CD4-positive, alpha-beta T cell treated with Interleukin-12 subunit alpha and Interleukin-12 subunit beta, for 1 hour (primary cell): ENCODE measurements around the gene ESPN.
"Not testable (repeated sequence)": the region's sequence is repeated elsewhere in the genome, so short reads cannot be mapped to it uniquely, and the experiment has no call there.

Source experiments
- DNase-seq: peaks from one replicate; pipeline ENCODE4 v3.0.0-alpha.2; 2020

ESPN gene

DNA sequence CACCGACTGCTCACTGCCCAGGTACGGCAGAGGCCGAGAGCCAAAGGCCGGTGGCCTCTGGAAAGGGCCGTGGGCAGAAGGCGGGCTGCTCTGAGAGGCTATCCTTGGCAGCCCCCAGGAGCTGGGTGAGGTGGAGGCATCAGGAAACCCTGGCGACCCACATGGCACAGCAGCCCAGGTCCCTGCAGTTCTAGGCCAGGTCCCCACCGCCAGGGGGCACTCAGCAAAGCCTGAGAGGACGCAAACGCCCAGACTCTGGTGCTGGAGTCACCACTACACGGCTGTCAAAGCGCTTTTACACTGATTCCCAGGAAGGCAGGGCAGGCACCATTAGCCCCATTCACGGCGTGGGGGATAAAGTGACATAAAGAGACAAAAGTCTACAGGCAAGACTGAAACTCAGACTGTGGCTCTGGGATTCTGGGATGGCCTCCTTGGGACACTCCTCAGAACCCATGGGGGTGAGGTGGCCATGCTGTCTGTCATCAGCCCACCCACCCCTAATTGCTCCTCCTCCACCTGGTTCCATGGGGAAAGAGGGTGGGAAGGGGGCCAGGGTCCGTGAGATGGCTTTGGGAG lies 61.9 kb downstream of the ESPN start:
- DNase-seq = peak; percentile 85

DNA sequence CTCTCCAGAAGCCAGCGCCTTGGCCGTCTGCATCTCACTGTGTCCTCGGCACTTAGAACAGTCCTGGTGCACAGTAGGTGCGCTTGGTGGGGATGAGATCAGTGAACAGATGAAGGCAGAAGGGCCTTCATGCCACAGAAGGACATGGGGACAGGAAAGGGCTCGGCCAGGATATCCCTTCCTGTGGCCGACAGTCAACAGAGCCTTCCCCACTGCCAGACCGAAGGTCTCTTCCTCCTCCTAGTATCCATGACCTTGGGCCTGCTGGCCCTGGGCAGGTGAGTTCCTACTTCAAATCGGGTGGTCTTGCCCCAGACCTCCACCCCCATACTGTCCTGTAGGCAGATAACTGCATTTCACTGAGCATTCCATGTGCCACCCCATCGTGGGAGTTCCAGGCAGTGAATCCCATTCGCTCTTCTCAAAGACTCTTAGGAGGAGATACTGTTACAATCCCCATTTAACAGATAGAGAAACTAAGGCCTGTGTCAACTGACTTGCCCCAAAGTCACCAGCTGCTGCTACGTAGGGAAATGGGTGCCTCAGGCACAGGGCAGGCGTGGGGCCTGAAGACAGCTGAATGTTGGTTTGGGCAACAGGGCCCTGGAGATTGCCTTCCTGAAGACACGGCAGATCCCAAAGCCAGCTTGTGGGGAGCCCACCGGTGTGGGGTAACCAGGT lies 63.4 kb downstream of the ESPN start:
- no peak for DNase-seq

DNA sequence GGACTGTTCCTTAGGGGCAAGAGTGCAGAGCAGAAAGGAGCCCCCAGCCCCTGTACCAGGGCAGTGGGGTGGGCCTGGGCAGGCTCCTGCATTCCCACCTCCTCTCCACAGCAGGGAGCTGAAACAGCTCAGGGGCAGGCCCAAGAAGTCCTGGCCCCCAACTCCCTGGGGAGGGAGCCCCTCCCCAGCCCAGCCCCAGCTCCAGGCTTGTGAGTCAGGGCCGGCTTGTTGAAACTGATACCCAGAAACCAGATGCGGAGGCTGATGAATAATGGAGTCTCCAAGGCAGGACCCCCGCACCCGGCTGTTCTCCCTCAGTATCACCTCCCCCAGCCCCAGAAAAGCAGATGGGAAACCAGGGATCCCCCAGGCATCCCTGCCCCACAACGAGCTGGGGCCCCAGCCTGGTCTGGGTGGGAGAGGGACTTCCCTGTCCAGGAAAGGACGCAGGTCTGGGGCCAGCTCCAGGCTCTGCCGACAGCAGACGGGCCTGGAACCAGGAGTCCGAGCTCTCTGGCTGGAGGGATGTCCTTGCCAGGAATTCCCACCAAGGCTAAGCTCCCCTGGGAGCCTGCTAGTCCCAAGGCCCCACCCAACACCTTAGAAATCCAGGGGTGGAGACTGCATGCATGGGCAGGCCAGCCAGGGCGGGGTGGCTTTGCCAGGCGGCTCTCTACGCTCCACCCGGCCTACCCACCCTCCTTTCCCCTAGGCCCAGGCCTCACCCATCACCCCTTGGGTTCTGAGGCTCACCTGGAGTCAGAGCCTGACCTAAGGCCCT lies 64.2 kb downstream of the ESPN start:
- no peak for DNase-seq

DNA sequence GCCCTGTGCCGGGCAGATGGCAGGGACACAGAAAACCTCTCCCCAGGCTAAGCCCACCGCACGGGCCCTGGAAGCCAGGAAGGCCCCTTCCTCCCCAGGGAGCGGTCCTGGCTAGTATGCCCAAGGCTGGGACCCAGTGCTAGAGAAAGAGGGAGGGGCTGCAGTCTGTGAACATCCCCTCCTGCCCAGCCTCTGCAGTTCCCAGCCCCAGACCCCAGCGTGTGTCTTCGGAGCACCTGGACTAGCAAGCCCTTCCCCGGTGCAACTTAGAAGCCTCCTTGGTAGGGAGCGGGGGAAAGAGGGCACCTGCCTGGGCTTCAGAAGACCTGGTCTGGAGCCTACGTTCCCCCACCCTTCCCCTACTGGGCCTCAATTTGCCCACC lies 64.8 kb downstream of the ESPN start:
- DNase-seq = no peak

DNA sequence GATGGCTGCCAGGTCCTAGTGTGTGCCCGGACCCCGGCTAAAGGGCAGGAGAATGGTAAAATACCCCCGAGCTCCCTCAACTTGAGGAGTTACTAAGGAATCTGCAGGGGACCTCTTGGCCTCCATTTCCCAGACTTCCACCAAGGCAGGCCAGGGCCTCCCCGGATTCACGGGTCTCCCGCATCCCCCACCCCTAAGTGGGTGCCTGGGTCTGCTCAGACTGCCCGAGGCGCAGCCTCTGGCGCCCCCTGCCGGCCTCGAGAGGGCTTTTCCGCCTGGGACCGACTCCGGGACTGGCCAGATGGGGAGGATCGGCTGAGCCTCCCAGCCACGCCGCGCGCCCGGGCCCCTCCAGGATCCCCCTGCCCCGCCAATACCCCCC lies 65.2 kb downstream of the ESPN start:
- peak; percentile 81 for DNase-seq

DNA sequence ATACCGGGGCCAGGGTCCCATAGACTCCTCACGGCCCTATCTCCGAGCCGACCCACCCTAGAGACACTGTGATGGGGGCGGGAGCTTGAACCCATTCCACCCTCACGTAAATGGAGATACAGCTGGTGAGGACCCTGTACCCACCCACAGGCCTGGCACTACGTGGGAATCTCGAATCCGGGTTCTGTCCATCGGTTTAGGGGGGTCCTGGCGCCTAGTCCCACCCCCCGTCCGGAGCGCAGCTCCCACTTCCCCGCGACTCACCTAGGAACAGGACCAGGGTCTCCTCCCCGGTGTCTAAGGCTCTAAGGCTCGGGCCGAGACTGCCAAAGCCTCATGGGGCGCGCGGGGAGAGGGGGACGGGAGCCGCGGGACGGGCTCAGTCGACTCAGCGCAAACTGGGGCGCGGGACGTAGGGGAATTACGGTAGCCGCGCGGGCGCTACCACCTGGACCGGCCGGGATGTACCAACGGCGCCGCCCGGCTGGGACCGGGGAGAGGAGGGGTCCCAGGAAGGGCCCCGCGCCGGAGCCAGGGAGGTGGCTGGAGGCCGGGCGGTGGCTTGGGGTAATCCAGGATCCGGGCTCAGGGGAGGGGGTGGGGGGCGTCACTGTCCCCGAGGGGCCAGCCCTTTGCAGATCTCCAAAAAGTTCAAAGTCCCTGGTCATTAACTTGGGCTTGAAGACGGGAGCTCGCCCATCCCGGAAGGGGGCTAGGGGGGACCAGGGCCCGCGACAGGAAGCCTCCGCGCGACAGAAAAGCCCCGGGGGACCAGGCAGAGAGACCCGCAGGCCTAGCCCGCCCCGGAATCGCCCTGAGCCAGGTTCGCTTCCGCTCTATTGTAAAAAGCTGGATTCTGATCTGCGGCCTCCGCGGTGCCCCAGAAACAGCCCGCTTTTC lies 65.9 kb downstream of the ESPN start:
- DNase-seq = peak; percentile 61

DNA sequence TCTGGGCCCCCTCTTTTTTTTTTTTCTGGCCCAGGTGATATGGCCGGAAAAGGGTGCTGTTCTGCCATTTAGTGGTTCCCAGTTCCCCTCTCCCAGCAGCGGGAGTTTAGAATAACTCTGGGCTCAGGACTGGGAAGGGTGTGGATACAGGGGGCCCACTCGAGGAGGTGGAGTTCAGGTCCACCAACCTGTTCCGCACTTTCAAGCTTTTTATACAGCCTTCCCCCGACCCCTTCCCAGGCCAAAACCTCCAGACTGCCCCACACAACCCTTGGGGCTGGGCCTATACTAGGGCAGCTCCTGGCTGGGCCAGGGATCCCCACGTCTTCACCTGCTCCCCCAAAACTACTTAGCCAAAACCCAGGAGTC lies 66.5 kb downstream of the ESPN start:
- DNase-seq = no peak

DNA sequence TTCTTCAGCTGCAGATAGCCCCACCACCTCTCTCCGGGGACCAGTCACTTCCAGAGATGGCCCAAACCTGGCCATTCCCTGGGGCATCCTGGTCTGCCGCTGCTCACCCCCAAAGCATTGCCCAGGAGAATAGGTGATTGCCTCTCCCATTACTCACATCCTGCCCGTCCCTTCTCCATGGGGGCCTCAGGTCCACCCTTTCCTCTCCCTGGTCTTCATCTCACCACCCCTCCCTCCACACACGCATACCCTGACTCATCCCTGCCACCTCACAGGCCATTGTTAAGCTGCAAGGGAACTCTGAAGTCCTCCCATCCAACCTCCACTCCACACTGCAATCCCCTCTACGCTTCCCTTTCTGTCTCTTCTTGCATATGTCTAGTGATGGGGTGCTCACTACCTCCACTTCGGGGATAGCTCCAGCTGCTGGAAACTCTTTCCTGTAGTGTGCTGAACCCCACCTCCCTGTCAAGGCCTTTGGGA lies 66.9 kb downstream of the ESPN start, which contains the start of gene PLEKHG5:
TSS of gene PLEKHG5 (minus strand) at position 188 of the 483 bp plus-strand sequence. CDS start 14,096 bp downstream, outside the sequence.
- no peak for DNase-seq

DNA sequence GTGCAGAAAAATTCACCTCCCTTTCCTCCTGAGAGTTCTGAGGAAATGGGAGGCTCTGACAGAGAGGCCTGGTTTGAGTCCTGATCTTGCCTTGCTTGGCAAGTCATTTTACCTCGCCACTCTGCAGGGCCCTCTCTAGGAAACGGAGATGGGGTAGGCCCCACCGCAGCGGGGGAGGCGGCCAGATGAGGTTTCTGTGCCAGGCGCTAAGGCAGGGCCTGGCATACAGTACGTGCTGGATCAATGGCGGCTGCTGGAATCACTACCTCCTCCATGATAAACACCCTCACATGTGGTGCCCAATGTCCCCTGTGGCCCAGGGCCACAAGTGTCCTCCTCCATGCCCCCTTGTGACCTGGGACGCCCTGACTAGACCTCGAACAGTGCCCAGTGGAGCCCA lies 67.4 kb downstream of the ESPN start:
- DNase-seq = no peak

DNA sequence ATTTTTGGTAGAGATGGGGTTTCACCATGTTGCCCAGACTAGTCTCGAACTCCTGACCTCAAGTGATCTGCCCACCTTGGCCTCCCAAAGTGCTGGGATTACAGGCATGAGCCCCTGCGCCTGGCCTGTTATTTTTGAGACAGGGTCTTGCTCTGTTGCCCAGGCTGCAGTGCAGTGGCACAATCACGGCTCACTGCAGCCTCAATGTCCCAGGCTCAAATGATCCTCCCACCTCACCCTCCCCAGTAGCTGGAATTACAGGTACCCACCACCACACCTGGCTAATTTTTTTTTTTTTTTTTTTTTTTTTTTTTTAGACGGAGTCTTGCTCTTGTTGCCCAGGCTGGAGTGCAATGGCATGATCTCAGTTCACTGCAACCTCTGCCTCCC lies 69.3 kb downstream of the ESPN start:
- DNase-seq = not testable (repeated sequence)

DNA sequence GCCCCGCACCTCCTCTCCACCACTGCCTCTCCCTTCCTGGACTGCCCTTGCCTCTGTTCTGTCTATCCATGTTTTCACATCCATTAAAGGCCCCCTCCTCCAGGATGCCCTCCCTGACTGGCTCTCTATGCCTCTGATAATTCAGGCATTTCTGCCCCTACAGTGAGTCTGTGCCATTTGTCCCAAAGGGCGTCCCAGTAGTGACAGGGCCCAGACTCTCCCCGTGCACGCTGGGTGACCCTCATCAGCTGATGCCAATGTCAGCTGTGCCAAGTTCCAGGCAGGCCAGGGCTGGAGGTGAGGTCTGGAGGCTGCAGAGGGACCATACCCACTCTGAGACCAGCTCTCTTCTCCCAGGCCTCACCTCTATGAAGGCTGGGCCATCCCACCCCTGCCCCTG lies 70.1 kb downstream of the ESPN start:
- DNase-seq = no peak

DNA sequence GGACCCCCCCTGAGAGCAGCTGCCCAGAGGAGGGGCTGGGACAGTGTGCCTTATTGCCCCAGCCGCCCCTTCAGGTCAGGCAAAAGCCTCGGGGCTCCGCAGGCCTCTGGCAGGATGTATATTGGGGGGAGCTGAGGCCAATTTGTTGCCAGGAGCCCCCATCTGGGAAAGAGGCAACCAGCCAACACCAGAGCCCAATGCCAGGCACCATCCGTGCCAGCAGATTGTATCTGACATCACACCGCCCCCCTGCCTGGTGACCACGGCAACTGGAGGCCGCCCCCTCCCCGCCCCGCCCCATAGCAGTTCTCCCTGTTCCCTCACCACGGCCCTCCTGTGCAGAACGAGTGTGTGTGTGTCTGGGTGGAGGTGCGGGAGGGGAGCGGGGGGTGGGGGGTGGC lies 70.5 kb downstream of the ESPN start:
- no peak for DNase-seq

DNA sequence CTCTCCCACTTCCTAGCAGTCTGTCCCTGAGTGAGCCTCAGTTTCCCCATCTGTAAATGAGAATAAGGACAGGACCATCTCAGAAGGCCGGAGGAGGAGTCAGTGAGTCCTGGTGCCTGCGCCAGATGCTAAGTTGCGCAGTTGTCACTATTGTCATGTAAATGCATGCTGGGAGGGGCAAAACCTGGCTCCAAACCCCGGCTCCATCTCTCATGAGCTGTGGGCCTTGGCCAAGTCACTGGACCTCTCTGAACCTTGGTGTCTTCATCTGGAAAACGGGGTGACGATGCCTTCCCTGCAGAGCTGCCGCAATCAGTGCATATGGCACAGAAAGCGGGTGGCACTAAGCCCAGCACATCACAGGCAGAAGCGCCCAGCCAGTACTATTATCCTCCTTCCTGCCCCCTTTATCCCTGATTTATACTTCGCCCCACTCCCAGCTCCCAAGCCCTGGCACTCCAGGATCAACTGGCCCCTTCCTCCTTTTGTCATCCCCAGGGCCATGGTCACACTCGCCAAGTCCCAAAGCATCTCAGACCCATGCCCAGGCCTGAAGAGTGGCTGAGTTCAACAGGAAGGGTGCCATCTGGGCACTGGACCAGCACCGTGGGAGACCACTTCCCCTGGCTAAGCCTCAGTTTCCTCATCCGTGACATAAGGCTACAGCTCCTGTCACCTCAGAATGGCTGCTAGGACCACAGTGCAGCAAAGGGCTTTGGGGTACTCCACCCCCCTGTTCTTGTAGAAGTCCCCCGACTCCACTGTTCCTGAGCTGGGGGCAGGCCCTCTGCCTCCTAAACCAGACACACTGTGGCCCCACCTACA lies 71.2 kb downstream of the ESPN start:
- DNase-seq = no peak

DNA sequence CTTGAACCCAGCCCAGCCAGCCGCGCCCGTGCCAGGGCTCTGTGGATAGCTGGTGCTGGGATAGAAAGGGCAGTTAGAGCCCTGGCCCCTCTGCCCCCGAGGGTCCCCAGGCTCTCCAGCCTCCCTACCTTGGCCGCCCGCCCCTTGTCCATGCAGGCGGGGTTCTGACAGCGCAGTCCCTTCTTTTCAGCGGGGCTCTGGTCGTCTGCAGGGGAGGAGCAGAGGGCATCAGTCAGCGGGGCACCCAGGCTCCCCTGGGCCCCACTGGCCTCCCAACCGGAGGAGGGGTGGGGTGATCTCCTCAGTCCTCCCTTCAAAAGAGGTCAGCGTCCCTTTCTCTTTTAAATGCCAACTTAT lies 71.8 kb downstream of the ESPN start:
- no peak for DNase-seq

DNA sequence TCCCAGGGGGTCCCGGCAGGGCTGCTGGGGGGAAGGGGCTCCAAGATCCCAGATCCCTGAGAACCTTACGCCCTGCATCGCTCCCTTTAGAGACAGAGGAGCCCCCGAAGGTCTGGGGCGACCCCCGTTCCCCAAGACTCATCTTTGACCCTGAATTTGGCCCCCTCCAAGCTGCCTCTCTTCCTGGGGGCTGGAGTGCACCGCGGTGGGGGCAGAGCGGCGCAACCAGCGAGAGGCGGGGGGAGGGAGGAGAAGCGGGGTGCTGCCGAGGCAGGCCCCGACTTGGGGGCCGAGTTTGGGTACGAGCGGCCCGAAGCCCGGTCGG lies 72.3 kb downstream of the ESPN start:
- no peak for DNase-seq

DNA sequence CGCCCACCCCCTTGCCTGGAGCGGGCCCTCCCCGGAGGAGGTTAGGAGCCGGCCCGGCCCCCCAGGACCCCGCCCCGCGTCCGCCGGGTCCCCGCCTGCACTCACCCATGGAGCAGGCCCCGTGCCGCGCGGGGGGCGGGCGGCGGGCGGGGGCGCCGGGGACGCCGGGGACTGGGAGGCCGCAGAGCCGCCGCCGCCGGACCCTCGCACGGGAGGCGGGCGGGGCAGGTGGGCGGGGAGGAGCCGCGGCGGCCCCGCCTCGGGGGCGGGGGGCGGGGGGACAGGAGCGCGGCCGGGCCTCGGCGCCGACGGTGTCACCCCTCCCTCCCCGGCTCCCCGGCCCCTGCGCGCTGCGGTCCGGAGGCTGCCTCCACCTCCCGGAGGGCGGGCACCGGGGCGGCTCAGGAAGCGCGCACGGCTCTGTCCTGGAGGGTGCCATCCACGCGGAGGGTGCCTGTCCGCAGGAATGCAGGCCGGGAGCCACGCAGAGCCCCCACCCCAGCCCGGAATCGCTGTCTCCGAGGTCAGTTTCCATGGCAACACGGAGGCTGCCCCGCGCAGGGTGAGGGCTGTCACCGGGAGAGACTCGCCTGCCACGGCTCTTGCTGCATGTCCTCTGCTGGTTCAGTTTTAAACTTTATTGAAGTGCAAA lies 72.8 kb downstream of the ESPN start:
- DNase-seq = peak; percentile 57

DNA sequence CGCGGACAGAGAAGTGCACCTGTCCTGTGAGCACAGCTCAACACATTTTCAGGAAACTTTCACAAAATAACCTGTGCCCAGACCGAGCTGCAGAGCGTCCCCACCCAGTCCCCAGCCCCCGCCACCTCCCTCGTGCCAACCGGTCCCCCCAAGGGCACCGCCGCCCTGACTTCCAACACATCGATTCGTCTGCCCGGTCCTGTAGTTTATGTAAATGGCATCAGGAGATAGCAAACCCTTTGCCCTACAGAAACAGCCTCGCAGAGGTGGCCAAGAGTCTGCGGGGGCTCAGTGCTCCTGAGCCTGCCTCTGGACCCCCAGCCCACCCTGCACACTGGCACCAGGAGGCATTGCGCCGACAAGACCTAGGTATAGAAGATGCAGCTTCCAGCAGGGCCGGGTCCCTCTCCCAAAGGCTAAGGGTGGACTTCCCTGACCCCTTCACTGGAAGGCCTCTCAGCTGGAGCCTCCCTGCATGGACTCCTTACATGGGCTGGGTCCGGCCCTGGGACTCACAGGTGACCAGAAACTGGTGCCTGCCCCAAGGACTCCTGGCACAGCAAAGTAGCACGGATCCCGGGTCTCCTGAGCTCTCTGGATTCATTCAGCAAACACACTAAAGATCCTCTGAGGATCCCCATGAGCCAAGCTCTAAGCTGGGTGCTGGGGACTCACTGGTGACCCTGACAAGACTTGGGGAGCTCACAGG lies 73.4 kb downstream of the ESPN start:
- DNase-seq = no peak

DNA sequence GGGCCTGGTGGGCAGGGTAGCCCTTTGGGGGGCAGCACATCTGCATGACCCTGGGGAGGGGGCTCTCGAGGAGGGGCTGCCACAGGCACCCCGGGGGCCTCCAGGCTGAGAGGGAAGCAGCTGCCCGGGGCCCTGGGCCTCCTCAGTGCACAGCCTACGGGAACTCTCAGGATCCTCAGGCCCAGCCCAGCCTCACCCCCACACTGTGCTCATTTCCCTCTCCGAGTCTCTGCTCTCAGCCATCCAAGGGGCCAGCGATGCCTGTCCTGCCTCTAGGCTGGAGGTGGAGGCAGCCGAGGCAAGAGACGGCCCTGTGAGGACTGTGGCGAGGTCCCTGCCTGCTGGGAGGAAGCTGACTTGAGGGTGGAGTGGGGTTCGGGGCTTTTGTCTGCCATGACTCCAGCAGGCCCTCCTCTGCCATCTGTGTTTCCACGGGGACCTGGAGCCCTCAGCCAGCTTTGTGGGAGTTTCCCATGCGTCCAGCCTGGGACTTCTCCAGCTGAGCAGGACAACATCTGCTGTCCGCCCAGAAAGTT lies 74.1 kb downstream of the ESPN start:
- no peak for DNase-seq

DNA sequence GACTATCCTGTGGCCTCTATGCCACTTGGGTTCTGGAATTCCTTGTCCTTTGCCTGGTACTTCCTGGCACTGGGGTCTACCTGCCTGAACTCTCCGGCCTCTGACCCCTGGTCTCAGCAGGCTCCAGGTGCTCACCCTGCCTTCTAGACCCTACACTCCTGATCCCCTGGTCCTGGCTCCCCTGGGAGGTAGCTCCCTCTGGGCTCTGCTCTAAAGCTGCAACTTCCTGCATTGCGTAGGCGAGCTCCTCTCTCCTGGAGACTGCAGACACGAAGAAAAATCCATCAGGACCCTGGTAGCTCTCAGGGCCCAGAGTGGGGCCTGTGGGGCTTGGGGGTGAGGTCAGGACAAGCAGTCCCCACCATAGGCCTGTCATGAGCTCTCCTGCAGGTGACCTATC lies 74.7 kb downstream of the ESPN start:
- no peak for DNase-seq

DNA sequence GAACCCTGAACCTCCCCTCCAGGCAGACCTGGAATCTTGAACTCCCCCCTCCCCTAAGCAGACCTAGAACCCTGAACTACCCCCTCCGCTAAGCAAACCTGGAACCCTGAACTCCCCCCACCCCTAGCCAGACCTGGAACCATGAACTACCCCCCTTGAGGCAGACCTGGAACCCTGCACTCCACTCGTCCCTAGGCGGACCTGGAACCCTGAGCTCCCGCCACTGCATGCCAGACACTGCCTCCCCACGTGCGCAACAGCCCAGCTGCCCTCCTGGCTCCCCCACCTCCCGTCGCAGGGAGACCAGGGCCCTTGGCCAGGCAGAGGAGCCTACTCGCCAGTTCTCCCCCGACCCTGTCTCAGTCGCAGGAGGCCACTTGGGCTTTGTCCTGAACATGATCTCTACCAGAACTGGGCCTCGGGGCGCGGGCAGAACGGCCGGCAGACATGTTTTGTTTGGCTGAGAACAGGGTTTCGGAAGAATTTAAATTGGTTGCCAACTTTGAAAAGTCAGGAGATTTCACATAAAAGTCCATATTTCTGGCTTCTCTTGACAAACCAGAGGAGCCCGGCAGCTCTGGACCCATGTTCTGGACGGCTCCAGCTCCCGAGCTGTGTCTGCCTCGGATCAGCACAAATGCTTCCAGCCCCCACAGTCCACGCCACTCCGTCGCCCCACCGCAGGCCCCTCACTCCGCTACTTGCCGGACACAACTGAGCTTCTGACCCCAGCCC lies 76.1 kb downstream of the ESPN start:
- no peak for DNase-seq
